Sigmoid colon (tissue), 4 donors: Measurements from ENCODE around the gene MYL11.

Experiments used
- CTCF ChIP-seq, 4 experiments: fragments of 450-650 bp in 3 of 4; fragments of 200-600 bp in 1 of 4; IDR thresholded peaks; one replicate each; pipeline ENCODE4 v1.5.1; 2016 to 2019; ENCODE audit warnings: antibody characterized with exemption in 4 of 4, mild to moderate bottlenecking in 3 of 4, moderate library complexity in 2 of 4
- EP300 ChIP-seq, 4 donors: sonication (generic); formaldehyde crosslinking; IDR thresholded peaks; one replicate each; pipeline ENCODE4 v1.6.1; 2017; ENCODE audit warnings: antibody characterized with exemption in 4 of 4

- TF ChIP-seq CTCF (IDR thresholded peaks at IDR 0.05) (no peak), EP300 (IDR thresholded peaks at IDR 0.05) (no peak)
Measured at GRCh38 chr16:30372725-30373124, 1.9 kb upstream of the MYL11 start.
